ENCODE results near the gene MFAP4. TPM values are rescaled to one million over a fixed set of nuclear protein-coding genes. Genes with fewer than 3 reads are reported as not detected.
A peak's percentile ranks its signal among the peaks of the same experiment; 100 is the strongest.

Gene MFAP4
- total RNA-seq, 1 experiment from 2014 or later: 4.0 TPM

- TF ChIP-seq CTCF (IDR thresholded peaks at IDR 0.05): 0 out of 2 replicates have a peak, but pooled peaks have one; percentile 22
- 0 out of 2 replicates have a peak, but pooled peaks have one; percentile 19 for TF ChIP-seq NFYB (CRISPR knock-in tag; conservative IDR thresholded peaks at IDR 0.05; ENCODE audit: low read depth)
- no peak for TF ChIP-seq E2F1 (CRISPR knock-in tag; IDR thresholded peaks at IDR 0.05)
- TF ChIP-seq NR2C2 (CRISPR knock-in tag; IDR thresholded peaks at IDR 0.05): no peak
- no peak for TF ChIP-seq SMAD3 (CRISPR knock-in tag; IDR thresholded peaks at IDR 0.05; ENCODE audit: borderline replicate concordance)
Measured at GRCh38 chr17:19338031-19338990, 48.7 kb downstream of the MFAP4 start (continued).

DNA sequence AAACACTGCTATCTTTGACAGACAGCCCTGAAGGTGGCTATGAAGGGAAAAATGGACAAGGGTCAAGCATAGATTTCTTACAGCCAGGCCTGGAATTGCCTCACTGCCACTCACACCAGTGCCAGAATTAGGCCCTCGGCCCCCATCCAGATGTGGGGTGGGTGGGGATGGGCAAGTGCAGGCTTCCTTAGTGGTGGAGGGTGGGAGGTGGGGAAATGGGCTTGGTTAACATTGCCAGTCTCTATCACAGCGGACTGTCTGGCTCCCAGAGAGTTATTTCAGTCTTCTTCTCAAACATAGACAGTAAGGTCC is 49.3 kb downstream of the MFAP4 start:
- ATAC-seq (no peak), DNase-seq (ENCODE audit: low spot score) (peak; percentile 9)
- Mint-ChIP-seq H3K4me3 (no peak overlapping the region), H3K4me1 (peaks cover 48% of the 10 kb centered on the region), H3K36me3 (0 out of 2 replicates have a peak, but pooled peaks cover 2% of the 10 kb centered on the region), H3K27ac (no peak overlapping the region), H3K9me3 (no peaks in the 10 kb centered on the region), H3K27me3 (ENCODE audit: low read depth) (no peaks in the 10 kb centered on the region)
- no peak for TF ChIP-seq RELA (CRISPR knock-in tag; IDR thresholded peaks at IDR 0.05; ENCODE audit: borderline replicate concordance)
- TF ChIP-seq SMAD4 (CRISPR knock-in tag; IDR thresholded peaks at IDR 0.05): no peak
- no peak for TF ChIP-seq ATF3 (CRISPR knock-in tag; conservative IDR thresholded peaks at IDR 0.05)
- TF ChIP-seq, protein P1, sequence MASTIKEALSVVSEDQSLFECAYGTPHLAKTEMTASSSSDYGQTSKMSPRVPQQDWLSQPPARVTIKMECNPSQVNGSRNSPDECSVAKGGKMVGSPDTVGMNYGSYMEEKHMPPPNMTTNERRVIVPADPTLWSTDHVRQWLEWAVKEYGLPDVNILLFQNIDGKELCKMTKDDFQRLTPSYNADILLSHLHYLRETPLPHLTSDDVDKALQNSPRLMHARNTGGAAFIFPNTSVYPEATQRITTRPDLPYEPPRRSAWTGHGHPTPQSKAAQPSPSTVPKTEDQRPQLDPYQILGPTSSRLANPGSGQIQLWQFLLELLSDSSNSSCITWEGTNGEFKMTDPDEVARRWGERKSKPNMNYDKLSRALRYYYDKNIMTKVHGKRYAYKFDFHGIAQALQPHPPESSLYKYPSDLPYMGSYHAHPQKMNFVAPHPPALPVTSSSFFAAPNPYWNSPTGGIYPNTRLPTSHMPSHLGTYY (CRISPR knock-in tag; IDR thresholded peaks at IDR 0.05): no peak
- no peak for TF ChIP-seq CREM (CRISPR knock-in tag; IDR thresholded peaks at IDR 0.05)
- TF ChIP-seq ZNF232 (CRISPR knock-in tag; IDR thresholded peaks at IDR 0.05): no peak
- TF ChIP-seq CBFB (CRISPR knock-in tag; IDR thresholded peaks at IDR 0.05; ENCODE audit: low read depth): no peak
- TF ChIP-seq NFATC4 (CRISPR knock-in tag; IDR thresholded peaks at IDR 0.05): no peak
- TF ChIP-seq ZBTB43 (CRISPR knock-in tag; IDR thresholded peaks at IDR 0.05): no peak
- TF ChIP-seq NFE2L1 (CRISPR knock-in tag; IDR thresholded peaks at IDR 0.05): no peak
- TF ChIP-seq MXD4 (CRISPR knock-in tag; IDR thresholded peaks at IDR 0.05; ENCODE audit: borderline replicate concordance): no peak
- no peak for TF ChIP-seq FOXK1 (CRISPR knock-in tag; IDR thresholded peaks at IDR 0.05)
- no peak for TF ChIP-seq ELF4 (CRISPR knock-in tag; IDR thresholded peaks at IDR 0.05; ENCODE audit: low read depth)
- TF ChIP-seq ZNF138 (CRISPR knock-in tag; conservative IDR thresholded peaks at IDR 0.05): no peak
- no peak for TF ChIP-seq MLX (CRISPR knock-in tag; IDR thresholded peaks at IDR 0.05)
- TF ChIP-seq ZNF121 (CRISPR knock-in tag; IDR thresholded peaks at IDR 0.05): no peak
- TF ChIP-seq PRRX2 (CRISPR knock-in tag; IDR thresholded peaks at IDR 0.05): no peak
- TF ChIP-seq ZNF425 (CRISPR knock-in tag; conservative IDR thresholded peaks at IDR 0.05): no peak
- no peak for TF ChIP-seq ATF6 (CRISPR knock-in tag; IDR thresholded peaks at IDR 0.05)
- TF ChIP-seq RORB (CRISPR knock-in tag; IDR thresholded peaks at IDR 0.05): no peak
- CTCF ChIA-PET: interaction anchor here (0.7 to 5.8 kb wide), 33 partner anchors 8 to 425 kb away, joined by 3 to 71 read pairs (median 6); partner anchors contain the start of genes ALDH3A2, B9D1, EPN2 and MAPK7
- POLR2A ChIA-PET: no interaction called here
